Measurements from ENCODE around the gene LPCAT4. TPM values are rescaled to one million over a fixed set of nuclear protein-coding genes. Genes with fewer than 3 reads are reported as not detected.

Gene LPCAT4
- total and polyA plus RNA-seq, 2 of the 8 experiments (the other 6 are each of a cell fraction or from before 2014, with no cell fraction given), result 69.3 to 109 TPM

GRCh38 chr15:34323217-34323616, 43.8 kb downstream of the LPCAT4 start (continued):
- TF ChIP-seq MAFK (IDR thresholded peaks at IDR 0.05; ENCODE audit: low read depth, low read length), result no peak
- no peak for TF ChIP-seq SP4 (IDR thresholded peaks at IDR 0.05; ENCODE audit: low read length)
- no peak for TF ChIP-seq BCL11A (IDR thresholded peaks at IDR 0.05; ENCODE audit: low read depth in 2 of 2, low read length in 2 of 2)
- TF ChIP-seq ATF3 (IDR thresholded peaks at IDR 0.05; ENCODE audit: insufficient read depth, low read depth, low read length), result no peak
- TF ChIP-seq EZH2 (IDR thresholded peaks at IDR 0.05; ENCODE audit: low read depth, low read length, severe bottlenecking), result no peak

Data from H1 (cell line).